Stimulated activated CD4-positive, alpha-beta T cell treated with anti-CD3 and anti-CD28 coated beads, Interleukin-12 subunit alpha, Interleukin-12 subunit beta, amount 100 ng/mL, for 48 hours (primary cell): ENCODE measurements around the gene GZF1.

Experiments
- DNase-seq, 3 donors: peaks; one replicate each; pipeline ENCODE4 v3.0.0-alpha.2; 2020; ENCODE audit warnings: low read depth in 2 of 3, low spot score in 1 of 3

The GZF1 gene

GRCh38 chr20:23404196-23404595 lies 42.2 kb downstream of the GZF1 start:
- DNase-seq = no peak

- no peak for DNase-seq
Observed at GRCh38 chr20:23406880-23407279, 44.9 kb downstream of the GZF1 start.

GRCh38 chr20:23407781-23408464 lies 45.9 kb downstream of the GZF1 start:
- DNase-seq = no peak

GRCh38 chr20:23408957-23409356 lies 47.0 kb downstream of the GZF1 start:
- no peak for DNase-seq

- no peak for DNase-seq
Observed at GRCh38 chr20:23409800-23410199, 47.8 kb downstream of the GZF1 start.

- DNase-seq = no peak
Observed at GRCh38 chr20:23410916-23411695, 49.1 kb downstream of the GZF1 start.

- no peak for DNase-seq
Observed at GRCh38 chr20:23412026-23412425, 50.0 kb downstream of the GZF1 start.

GRCh38 chr20:23413862-23414422 lies 52.0 kb downstream of the GZF1 start:
- DNase-seq = no peak

GRCh38 chr20:23414526-23415188 lies 52.7 kb downstream of the GZF1 start:
- no peak for DNase-seq

GRCh38 chr20:23415555-23415954 lies 53.6 kb downstream of the GZF1 start:
- DNase-seq = no peak

GRCh38 chr20:23415959-23416583 lies 54.1 kb downstream of the GZF1 start:
- no peak for DNase-seq

- DNase-seq = no peak
Observed at GRCh38 chr20:23417861-23418260, 55.9 kb downstream of the GZF1 start.

GRCh38 chr20:23419657-23419994 lies 57.6 kb downstream of the GZF1 start:
- DNase-seq = no peak

GRCh38 chr20:23419995-23420901 lies 58.3 kb downstream of the GZF1 start:
- peak in 1 of 3 donors; percentile 34 for DNase-seq

GRCh38 chr20:23420943-23421931 lies 59.3 kb downstream of the GZF1 start, which contains the start of gene NAPB:
Gene NAPB (minus strand): TSS chr20:23421488. CDS start chr20:23421402, 86 bp downstream.
- peak; percentile 83 to 90 (median 84) for DNase-seq
